A549 (cell line): ENCODE results near the gene ILDR2. TPM values are rescaled to one million over a fixed set of nuclear protein-coding genes. Genes with fewer than 3 reads are reported as not detected.

Source experiments
- ATAC-seq, 2 experiments: fragments of 200-7000 bp in 1 of 2; fragments of >200 bp in 1 of 2; cut with Nextera tagmentation in 1 of 2; cut with Tn5 transposase in 1 of 2; 3 replicates each; pipeline versions ENCODE4 v1.8.0 to v1.9.1; 2018 to 2020; ENCODE audit warnings: mild to moderate bottlenecking in 1 of 2, moderate library complexity in 1 of 2
- CTCF ChIA-PET: fragments of 300-600 bp; sonication (Branson Sonifier 250); formaldehyde crosslinking; extraction: SDS; loops from one replicate; lab custom pipeline; 2021; ENCODE audit warnings: antibody characterized with exemption, inconsistent platforms; lab: Yijun Ruan, JAX
- POLR2A ChIA-PET: fragments of 350-600 bp; formaldehyde crosslinking; extraction: SDS; loops from one replicate; lab custom pipeline; 2021; ENCODE audit warnings: antibody characterized with exemption, inconsistent platforms; lab: Yijun Ruan, JAX
- DNase-seq, 2 experiments: peaks; one replicate each; pipeline versions ENCODE4 v3.0.0 to v3.0.0-alpha.2; 2011 to 2016; ENCODE audit warnings: low read depth in 1 of 2, low spot score in 1 of 2
- FAIRE-seq: peaks from 2 replicates; lab custom pipeline; 2011; peaks lifted over from hg19 to GRCh38; lab: Jason Lieb, UNC
- H3K27ac ChIP-seq, 2 experiments: fragments of >200 bp; sonication (Bioruptor Twin); formaldehyde crosslinking; 3 replicates each; pipeline ENCODE4 v1.5.1; 2016 to 2017
- H3K4me1 ChIP-seq: fragments of >200 bp; sonication (Bioruptor Twin); formaldehyde crosslinking; 3 replicates; pipeline ENCODE4 v1.6.1; 2016
- H3K4me2 ChIP-seq: fragments of >200 bp; sonication (Bioruptor Twin); formaldehyde crosslinking; 3 replicates; pipeline ENCODE4 v1.6.1; 2016
- H3K4me3 ChIP-seq: fragments of >200 bp; sonication (Bioruptor Twin); formaldehyde crosslinking; 3 replicates; pipeline ENCODE4 v1.5.1; 2016
- H3K9me3 ChIP-seq: fragments of >200 bp; sonication (Bioruptor Twin); formaldehyde crosslinking; 3 replicates; pipeline ENCODE4 v1.6.1; 2016
- FOSB ChIP-seq: fragments of 250-450 bp; sonication (Bioruptor Pico); IDR thresholded peaks from 2 replicates; pipeline ENCODE4 v1.5.0; 2020; ENCODE audit warnings: mild to moderate bottlenecking, moderate library complexity
- FOSL2 ChIP-seq, 2 experiments: fragments of 450-650 bp in 1 of 2; fragments of >200 bp in 1 of 2; sonication (Bioruptor Twin) in 1 of 2; formaldehyde crosslinking; IDR thresholded peaks; 2 replicates each; pipeline versions ENCODE4 v1.5.0 to v1.6.1; 2016 to 2020; ENCODE audit warnings: mild to moderate bottlenecking in 1 of 2, moderate library complexity in 1 of 2
- HDAC2 ChIP-seq: fragments of 200-600 bp; sonication (generic); IDR thresholded peaks from 2 replicates; pipeline ENCODE4 v1.6.1; 2016
- HMGXB4 ChIP-seq: fragments of 250-450 bp; sonication (Bioruptor Pico); IDR thresholded peaks from 2 replicates; pipeline ENCODE4 v1.5.0; 2021; ENCODE audit warnings: mild to moderate bottlenecking, moderate library complexity, borderline replicate concordance
- MAZ ChIP-seq: fragments of 150-350 bp; IDR thresholded peaks from 2 replicates; pipeline ENCODE4 v1.6.1; 2014; ENCODE audit warnings: antibody characterized with exemption, low read depth, low read length, borderline replicate concordance
- NPAS2 ChIP-seq: fragments of 250-450 bp; sonication (Bioruptor Pico); IDR thresholded peaks from 2 replicates; pipeline ENCODE4 v1.8.0; 2022; ENCODE audit warnings: mild to moderate bottlenecking, moderate library complexity, borderline replicate concordance
- RARB ChIP-seq: fragments of 250-450 bp; sonication (Bioruptor Pico); IDR thresholded peaks from 2 replicates; pipeline ENCODE4 v1.8.0; 2021; ENCODE audit warnings: mild to moderate bottlenecking, moderate library complexity
- RFX5 ChIP-seq: fragments of 450-650 bp; IDR thresholded peaks from 2 replicates; pipeline ENCODE4 v1.7.1; 2014; ENCODE audit warnings: antibody characterized with exemption, mild to moderate bottlenecking, moderate library complexity
- RNF2 ChIP-seq: fragments of 200-600 bp; sonication (generic); IDR thresholded peaks from 2 replicates; pipeline ENCODE4 v1.6.1; 2016; ENCODE audit warnings: low read depth, mild to moderate bottlenecking, antibody characterized with exemption, moderate library complexity, borderline replicate concordance
- SMC3 ChIP-seq: fragments of >200 bp; sonication (Bioruptor Twin); formaldehyde crosslinking; IDR thresholded peaks from 3 replicates; pipeline ENCODE4 v1.6.1; 2018; ENCODE audit warnings: inconsistent platforms
- USF2 ChIP-seq: fragments of 450-650 bp; IDR thresholded peaks from 2 replicates; pipeline ENCODE4 v1.6.1; 2014; ENCODE audit warnings: antibody characterized with exemption
- ZFP36 ChIP-seq: fragments of 450-650 bp; IDR thresholded peaks from 2 replicates; pipeline ENCODE4 v1.6.1; 2014; ENCODE audit warnings: borderline replicate concordance; ENCODE audit not compliant: partially characterized antibody
- WGBS: methylation state at CpG from one replicate; pipeline ENCODE4 v1.1.6; 2017; ENCODE audit errors: missing lambda C conversion rate; 5-methylcytosine and 5-hydroxymethylcytosine counted together
- polyA plus RNA-seq, 4 experiments: library from polyadenylated mRNA; depleted of rRNA in 3 of 4; stranded (reverse); fragments of >200 nt; fragmentation: RNase III in 1 of 4; extraction: RNeasy Plus Mini Kit Qiagen cat#74134 plus additional on column Dnase treatment in 1 of 4; gene quantifications; 2 replicates in 3 of 4; 3 replicates in 1 of 4; pipeline ENCODE4 v1.2.3, GENCODE V29; 2011 to 2017
- TF ChIP-seq, protein P1 (sequence below): fragments of 250-450 bp; sonication (Bioruptor Pico); IDR thresholded peaks from 2 replicates; pipeline ENCODE4 v1.5.0; 2020; ENCODE audit warnings: low read depth, mild to moderate bottlenecking, moderate library complexity
- TF ChIP-seq, protein P2 (sequence below): IDR thresholded peaks from 2 replicates; pipeline ENCODE4 v1.6.1; 2012; ENCODE audit warnings: low read depth, borderline replicate concordance

ILDR2 gene
- polyA plus RNA-seq, 2 of the 4 experiments (the other 2 are of a cell fraction): 0.04 TPM; not detected in 1

DNA sequence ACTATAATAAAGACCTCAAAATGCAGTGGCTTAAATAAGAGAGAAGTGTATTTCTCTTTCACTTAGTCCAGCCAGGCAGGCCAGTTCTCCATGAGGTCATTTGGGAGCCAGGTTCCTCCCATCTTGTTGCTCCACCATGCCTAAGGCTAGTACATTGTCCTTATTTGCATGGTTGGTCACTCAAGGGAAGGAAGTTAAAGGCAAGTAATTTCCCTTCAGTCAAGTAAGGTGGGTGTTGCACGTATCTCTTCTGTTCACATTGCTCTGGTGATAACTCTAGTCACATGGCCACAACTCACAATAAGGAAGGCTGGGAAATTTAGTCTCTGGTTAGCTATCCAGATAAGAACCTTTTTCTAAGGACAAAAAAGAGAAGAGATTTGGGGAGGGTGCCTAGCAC, 72.1 kb downstream of the ILDR2 start (continued):
- TF ChIP-seq RFX5 (no peak), NPAS2 (CRISPR knock-in tag) (no peak)

GRCh38 chr1:166902279-166902678, 73.1 kb downstream of the ILDR2 start:
- peaks cover 6% of the 10 kb centered on the region; the same call in 2 of the 3 replicates for H3K9me3 ChIP-seq
- CTCF ChIA-PET: interaction anchor here (5.4 to 22.2 kb wide), 2 partner anchors 7 to 156 kb away, joined by 34 to 534 read pairs; no protein-coding TSS in a partner anchor
- H3K4me1 ChIP-seq: no peaks in the 10 kb centered on the region
- TF ChIP-seq RNF2: no peak
- no peak for TF ChIP-seq USF2
- no peak for TF ChIP-seq HMGXB4 (CRISPR knock-in tag)
- TF ChIP-seq MAZ: no peak
- TF ChIP-seq HDAC2: no peak
- no peak for TF ChIP-seq RARB (CRISPR knock-in tag)
- no peak for TF ChIP-seq NPAS2 (CRISPR knock-in tag)
- no peak overlapping the region for H3K27ac ChIP-seq
- POLR2A ChIA-PET: no interaction called here
- ATAC-seq (peak in 1 of 2 experiments; percentile 54; a peak in 2 of 6 replicates), FAIRE-seq (no peak), DNase-seq (peak in 1 of 2 experiments; percentile 9)
- H3K4me3 ChIP-seq: no peak overlapping the region
- WGBS: 87% methylated on average over 1 of the region's 1 CpG
- no peak overlapping the region for H3K4me2 ChIP-seq

- no peak for FAIRE-seq
- ChIA-PET POLR2A (no interaction called here), CTCF (interaction anchor here (5.4 to 22.2 kb wide), 2 partner anchors 9 to 157 kb away, joined by 34 to 534 read pairs; no protein-coding TSS in a partner anchor)
- H3K27ac ChIP-seq: no peak overlapping the region
- H3K4me3 ChIP-seq: no peak overlapping the region
- H3K4me2 ChIP-seq: no peak overlapping the region
- no peaks in the 10 kb centered on the region for H3K4me1 ChIP-seq
- DNase-seq: no peak
- ATAC-seq: no peak
- no peak for TF ChIP-seq FOSB
- TF ChIP-seq, protein P1, sequence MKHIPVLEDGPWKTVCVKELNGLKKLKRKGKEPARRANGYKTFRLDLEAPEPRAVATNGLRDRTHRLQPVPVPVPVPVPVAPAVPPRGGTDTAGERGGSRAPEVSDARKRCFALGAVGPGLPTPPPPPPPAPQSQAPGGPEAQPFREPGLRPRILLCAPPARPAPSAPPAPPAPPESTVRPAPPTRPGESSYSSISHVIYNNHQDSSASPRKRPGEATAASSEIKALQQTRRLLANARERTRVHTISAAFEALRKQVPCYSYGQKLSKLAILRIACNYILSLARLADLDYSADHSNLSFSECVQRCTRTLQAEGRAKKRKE (CRISPR knock-in tag): no peak
- TF ChIP-seq RARB (CRISPR knock-in tag): no peak
- TF ChIP-seq FOSL2 (IDR thresholded peaks at IDR 0.05): no peak
- no peak for TF ChIP-seq FOSL2 (CRISPR knock-in tag; IDR thresholded peaks at IDR 0.05)
- peaks cover 10% of the 10 kb centered on the region; the same call in 2 of the 3 replicates for H3K9me3 ChIP-seq
- WGBS: 20% methylated on average over 4 of the region's 4 CpGs
Observed at GRCh38 chr1:166900987-166901386, 74.4 kb downstream of the ILDR2 start.

GRCh38 chr1:166899769-166900168, 75.6 kb downstream of the ILDR2 start:
- TF ChIP-seq ZFP36: no peak
- no peak for TF ChIP-seq SMC3
- no peak for TF ChIP-seq HDAC2
- TF ChIP-seq, protein P2, sequence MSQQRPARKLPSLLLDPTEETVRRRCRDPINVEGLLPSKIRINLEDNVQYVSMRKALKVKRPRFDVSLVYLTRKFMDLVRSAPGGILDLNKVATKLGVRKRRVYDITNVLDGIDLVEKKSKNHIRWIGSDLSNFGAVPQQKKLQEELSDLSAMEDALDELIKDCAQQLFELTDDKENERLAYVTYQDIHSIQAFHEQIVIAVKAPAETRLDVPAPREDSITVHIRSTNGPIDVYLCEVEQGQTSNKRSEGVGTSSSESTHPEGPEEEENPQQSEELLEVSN: no peak
- POLR2A ChIA-PET: no interaction called here
- Histone ChIP-seq H3K27ac (no peak overlapping the region), H3K9me3 (peaks cover 10% of the 10 kb centered on the region; the same call in 2 of the 3 replicates), H3K4me3 (no peak overlapping the region), H3K4me1 (no peaks in the 10 kb centered on the region), H3K4me2 (no peak overlapping the region)
- no peak for FAIRE-seq
- CTCF ChIA-PET: interaction anchor here (5.4 to 22.2 kb wide), 2 partner anchors 10 to 159 kb away, joined by 34 to 534 read pairs; no protein-coding TSS in a partner anchor
- DNase-seq: no peak
- ATAC-seq: no peak
